ENCODE data around the gene TOP1. TPM values are rescaled to one million over a fixed set of nuclear protein-coding genes. Genes with fewer than 3 reads are reported as not detected.

TOP1 gene
- total and polyA plus RNA-seq, 9 of the 15 experiments (the other 6 are each of a cell fraction or from before 2014, with no cell fraction given), result 26.4 to 127 (median 39.6) TPM

DNA sequence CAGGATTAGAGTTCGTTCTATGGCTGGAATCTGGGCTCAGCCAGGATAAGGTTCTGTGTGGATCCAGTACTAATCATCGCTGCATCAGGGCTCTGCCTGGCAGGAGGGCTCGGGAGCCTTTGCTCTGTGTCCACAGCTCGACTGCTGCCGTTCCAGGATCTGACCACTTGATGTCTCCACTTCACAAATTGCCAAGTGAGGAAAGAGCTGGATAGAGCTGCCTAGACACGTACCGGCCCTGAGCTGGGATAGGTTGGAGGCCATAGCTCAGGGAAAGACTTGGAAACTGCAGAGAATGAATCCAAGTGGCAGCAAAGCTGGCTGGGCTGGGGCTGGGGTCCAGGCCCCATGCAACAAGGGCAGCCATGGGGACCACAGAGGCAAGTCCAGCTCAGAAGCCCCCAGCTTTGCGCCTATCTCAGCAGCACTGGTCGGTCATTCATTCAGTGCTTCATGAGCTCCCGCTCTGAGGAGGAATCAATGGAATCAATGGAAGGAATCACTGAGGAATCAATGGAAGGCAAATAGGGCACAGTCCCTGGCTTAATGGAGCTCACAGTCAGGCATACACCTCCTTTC lies 38.0 kb upstream of the TOP1 start (continued):
- TF ChIP-seq ZNF584 (CRISPR knock-in tag; IDR thresholded peaks at IDR 0.05; ENCODE audit: low read depth) (0 out of 2 replicates have a peak, but pooled peaks have one; percentile 56), DNMT1 (IDR thresholded peaks at IDR 0.05) (no peak), ZNF589 (CRISPR knock-in tag; IDR thresholded peaks at IDR 0.05; ENCODE audit: low read depth) (0 out of 2 replicates have a peak, but pooled peaks have one; percentile 14), NFYB (IDR thresholded peaks at IDR 0.05; ENCODE audit: extremely low read depth, insufficient read length) (peak; percentile 23), EHMT2 (IDR thresholded peaks at IDR 0.05) (peak; percentile 61; the same call in 1 of the 2 replicates), ZNF24 (IDR thresholded peaks at IDR 0.05) (peak; percentile 70), GTF2A2 (tag; IDR thresholded peaks at IDR 0.05) (no peak), FOXP1 (CRISPR knock-in tag; IDR thresholded peaks at IDR 0.05) (0 out of 2 replicates have a peak, but pooled peaks have one; percentile 70), SP1 (CRISPR knock-in tag; IDR thresholded peaks at IDR 0.05) (no peak), CREM (IDR thresholded peaks at IDR 0.05; ENCODE audit: low read depth) (peak; percentile 55)
- TF ChIP-seq, protein P1, sequence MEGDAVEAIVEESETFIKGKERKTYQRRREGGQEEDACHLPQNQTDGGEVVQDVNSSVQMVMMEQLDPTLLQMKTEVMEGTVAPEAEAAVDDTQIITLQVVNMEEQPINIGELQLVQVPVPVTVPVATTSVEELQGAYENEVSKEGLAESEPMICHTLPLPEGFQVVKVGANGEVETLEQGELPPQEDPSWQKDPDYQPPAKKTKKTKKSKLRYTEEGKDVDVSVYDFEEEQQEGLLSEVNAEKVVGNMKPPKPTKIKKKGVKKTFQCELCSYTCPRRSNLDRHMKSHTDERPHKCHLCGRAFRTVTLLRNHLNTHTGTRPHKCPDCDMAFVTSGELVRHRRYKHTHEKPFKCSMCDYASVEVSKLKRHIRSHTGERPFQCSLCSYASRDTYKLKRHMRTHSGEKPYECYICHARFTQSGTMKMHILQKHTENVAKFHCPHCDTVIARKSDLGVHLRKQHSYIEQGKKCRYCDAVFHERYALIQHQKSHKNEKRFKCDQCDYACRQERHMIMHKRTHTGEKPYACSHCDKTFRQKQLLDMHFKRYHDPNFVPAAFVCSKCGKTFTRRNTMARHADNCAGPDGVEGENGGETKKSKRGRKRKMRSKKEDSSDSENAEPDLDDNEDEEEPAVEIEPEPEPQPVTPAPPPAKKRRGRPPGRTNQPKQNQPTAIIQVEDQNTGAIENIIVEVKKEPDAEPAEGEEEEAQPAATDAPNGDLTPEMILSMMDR (IDR thresholded peaks at IDR 0.05 in 2 of 3, conservative IDR thresholded peaks at IDR 0.05 in 1 of 3; ENCODE audit: insufficient read depth in 2 of 3, low read depth in 1 of 3, low read length in 3 of 3), result peak; percentile 86 to 93 (median 93)
- TF ChIP-seq, protein P2, sequence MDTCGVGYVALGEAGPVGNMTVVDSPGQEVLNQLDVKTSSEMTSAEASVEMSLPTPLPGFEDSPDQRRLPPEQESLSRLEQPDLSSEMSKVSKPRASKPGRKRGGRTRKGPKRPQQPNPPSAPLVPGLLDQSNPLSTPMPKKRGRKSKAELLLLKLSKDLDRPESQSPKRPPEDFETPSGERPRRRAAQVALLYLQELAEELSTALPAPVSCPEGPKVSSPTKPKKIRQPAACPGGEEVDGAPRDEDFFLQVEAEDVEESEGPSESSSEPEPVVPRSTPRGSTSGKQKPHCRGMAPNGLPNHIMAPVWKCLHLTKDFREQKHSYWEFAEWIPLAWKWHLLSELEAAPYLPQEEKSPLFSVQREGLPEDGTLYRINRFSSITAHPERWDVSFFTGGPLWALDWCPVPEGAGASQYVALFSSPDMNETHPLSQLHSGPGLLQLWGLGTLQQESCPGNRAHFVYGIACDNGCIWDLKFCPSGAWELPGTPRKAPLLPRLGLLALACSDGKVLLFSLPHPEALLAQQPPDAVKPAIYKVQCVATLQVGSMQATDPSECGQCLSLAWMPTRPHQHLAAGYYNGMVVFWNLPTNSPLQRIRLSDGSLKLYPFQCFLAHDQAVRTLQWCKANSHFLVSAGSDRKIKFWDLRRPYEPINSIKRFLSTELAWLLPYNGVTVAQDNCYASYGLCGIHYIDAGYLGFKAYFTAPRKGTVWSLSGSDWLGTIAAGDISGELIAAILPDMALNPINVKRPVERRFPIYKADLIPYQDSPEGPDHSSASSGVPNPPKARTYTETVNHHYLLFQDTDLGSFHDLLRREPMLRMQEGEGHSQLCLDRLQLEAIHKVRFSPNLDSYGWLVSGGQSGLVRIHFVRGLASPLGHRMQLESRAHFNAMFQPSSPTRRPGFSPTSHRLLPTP (IDR thresholded peaks at IDR 0.05; ENCODE audit: borderline replicate concordance, extremely low read depth, insufficient read length), result no peak
- TF ChIP-seq, protein P3, sequence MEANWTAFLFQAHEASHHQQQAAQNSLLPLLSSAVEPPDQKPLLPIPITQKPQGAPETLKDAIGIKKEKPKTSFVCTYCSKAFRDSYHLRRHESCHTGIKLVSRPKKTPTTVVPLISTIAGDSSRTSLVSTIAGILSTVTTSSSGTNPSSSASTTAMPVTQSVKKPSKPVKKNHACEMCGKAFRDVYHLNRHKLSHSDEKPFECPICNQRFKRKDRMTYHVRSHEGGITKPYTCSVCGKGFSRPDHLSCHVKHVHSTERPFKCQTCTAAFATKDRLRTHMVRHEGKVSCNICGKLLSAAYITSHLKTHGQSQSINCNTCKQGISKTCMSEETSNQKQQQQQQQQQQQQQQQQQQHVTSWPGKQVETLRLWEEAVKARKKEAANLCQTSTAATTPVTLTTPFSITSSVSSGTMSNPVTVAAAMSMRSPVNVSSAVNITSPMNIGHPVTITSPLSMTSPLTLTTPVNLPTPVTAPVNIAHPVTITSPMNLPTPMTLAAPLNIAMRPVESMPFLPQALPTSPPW (CRISPR knock-in tag; IDR thresholded peaks at IDR 0.05), result peak; percentile 7; the same call in 1 of the 2 replicates
- TF ChIP-seq, protein P4, sequence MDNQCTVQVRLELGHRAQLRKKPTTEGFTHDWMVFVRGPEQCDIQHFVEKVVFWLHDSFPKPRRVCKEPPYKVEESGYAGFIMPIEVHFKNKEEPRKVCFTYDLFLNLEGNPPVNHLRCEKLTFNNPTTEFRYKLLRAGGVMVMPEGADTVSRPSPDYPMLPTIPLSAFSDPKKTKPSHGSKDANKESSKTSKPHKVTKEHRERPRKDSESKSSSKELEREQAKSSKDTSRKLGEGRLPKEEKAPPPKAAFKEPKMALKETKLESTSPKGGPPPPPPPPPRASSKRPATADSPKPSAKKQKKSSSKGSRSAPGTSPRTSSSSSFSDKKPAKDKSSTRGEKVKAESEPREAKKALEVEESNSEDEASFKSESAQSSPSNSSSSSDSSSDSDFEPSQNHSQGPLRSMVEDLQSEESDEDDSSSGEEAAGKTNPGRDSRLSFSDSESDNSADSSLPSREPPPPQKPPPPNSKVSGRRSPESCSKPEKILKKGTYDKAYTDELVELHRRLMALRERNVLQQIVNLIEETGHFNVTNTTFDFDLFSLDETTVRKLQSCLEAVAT (IDR thresholded peaks at IDR 0.05), result no peak
- TF ChIP-seq, protein P5, sequence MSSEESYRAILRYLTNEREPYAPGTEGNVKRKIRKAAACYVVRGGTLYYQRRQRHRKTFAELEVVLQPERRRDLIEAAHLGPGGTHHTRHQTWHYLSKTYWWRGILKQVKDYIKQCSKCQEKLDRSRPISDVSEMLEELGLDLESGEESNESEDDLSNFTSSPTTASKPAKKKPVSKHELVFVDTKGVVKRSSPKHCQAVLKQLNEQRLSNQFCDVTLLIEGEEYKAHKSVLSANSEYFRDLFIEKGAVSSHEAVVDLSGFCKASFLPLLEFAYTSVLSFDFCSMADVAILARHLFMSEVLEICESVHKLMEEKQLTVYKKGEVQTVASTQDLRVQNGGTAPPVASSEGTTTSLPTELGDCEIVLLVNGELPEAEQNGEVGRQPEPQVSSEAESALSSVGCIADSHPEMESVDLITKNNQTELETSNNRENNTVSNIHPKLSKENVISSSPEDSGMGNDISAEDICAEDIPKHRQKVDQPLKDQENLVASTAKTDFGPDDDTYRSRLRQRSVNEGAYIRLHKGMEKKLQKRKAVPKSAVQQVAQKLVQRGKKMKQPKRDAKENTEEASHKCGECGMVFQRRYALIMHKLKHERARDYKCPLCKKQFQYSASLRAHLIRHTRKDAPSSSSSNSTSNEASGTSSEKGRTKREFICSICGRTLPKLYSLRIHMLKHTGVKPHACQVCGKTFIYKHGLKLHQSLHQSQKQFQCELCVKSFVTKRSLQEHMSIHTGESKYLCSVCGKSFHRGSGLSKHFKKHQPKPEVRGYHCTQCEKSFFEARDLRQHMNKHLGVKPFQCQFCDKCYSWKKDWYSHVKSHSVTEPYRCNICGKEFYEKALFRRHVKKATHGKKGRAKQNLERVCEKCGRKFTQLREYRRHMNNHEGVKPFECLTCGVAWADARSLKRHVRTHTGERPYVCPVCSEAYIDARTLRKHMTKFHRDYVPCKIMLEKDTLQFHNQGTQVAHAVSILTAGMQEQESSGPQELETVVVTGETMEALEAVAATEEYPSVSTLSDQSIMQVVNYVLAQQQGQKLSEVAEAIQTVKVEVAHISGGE (CRISPR knock-in tag; IDR thresholded peaks at IDR 0.05), result peak in 1 of 3 experiments; percentile 13; a peak in 1 of 6 replicates
